Measurements from ENCODE around the gene SLC35G1. TPM values are rescaled to one million over a fixed set of nuclear protein-coding genes. Genes with fewer than 3 reads are reported as not detected.

Gene SLC35G1
- total and polyA plus RNA-seq, 2 experiments from 2014 or later: 5.3 to 6.2 TPM

GRCh38 chr10:93874309-93875031 lies 19.3 kb upstream of the SLC35G1 start:
- WGBS, 2 experiments (ENCODE audit: low coverage in 1 of 2, low lambda C conversion rate in 2 of 2, missing lambda C conversion rate in 2 of 2): 62 to 64% methylated on average over 3 of the region's 3 CpGs
- in situ Hi-C loops (cut with MboI): no loop called here

GRCh38 chr10:93875032-93875358 lies 18.8 kb upstream of the SLC35G1 start:
- Histone ChIP-seq H3K27me3 (replicated peaks; ENCODE audit: insufficient read depth) (no peaks in the 10 kb centered on the region), H3K27ac (no peak overlapping the region), H3K79me2 (ENCODE audit: insufficient read depth) (no peaks in the 10 kb centered on the region), H3K9ac (no peak overlapping the region), H3K9me2 (ENCODE audit: insufficient read depth) (no peaks in the 10 kb centered on the region), H3K4me2 (ENCODE audit: unreplicated experiment) (no peak overlapping the region), H3K4me3 (no peak overlapping the region), H3K9me3 (ENCODE audit: low read depth) (no peaks in the 10 kb centered on the region), H4K20me1 (ENCODE audit: insufficient read depth) (no peaks in the 10 kb centered on the region), H3K36me3 (ENCODE audit: low read depth) (no peaks in the 10 kb centered on the region), H3F3A (ENCODE audit: insufficient read depth) (peaks cover 15% of the 10 kb centered on the region; the same call in 1 of the 2 replicates), H3K4me1 (ENCODE audit: insufficient read depth) (peaks cover 30% of the 10 kb centered on the region), H2AFZ (no peak overlapping the region)
- peak; percentile 19 for DNase-seq
- WGBS, 2 experiments (ENCODE audit: low coverage in 1 of 2, low lambda C conversion rate in 2 of 2, missing lambda C conversion rate in 2 of 2): 76 to 82% methylated on average over 2 of the region's 2 CpGs
- in situ Hi-C loops (cut with MboI): no loop called here
- TF ChIP-seq EZH2phosphoT487 (IDR thresholded peaks at IDR 0.05; ENCODE audit: insufficient read depth, low read depth) (no peak), EZH2 (IDR thresholded peaks at IDR 0.05; ENCODE audit: insufficient read depth, poor library complexity, severe bottlenecking) (no peak)

More at GRCh38 chr10:93874309-93875031, 19.3 kb upstream of the SLC35G1 start:
- DNase-seq: peak; percentile 19
- H2AFZ ChIP-seq: no peak overlapping the region
- peaks cover 15% of the 10 kb centered on the region; the same call in 1 of the 2 replicates for H3F3A ChIP-seq (ENCODE audit: insufficient read depth)
- H3K9me3 ChIP-seq (ENCODE audit: low read depth): no peaks in the 10 kb centered on the region
- H3K4me2 ChIP-seq (ENCODE audit: unreplicated experiment): no peak overlapping the region
- H3K9ac ChIP-seq: no peak overlapping the region
- H3K27ac ChIP-seq: no peak overlapping the region
- TF ChIP-seq EZH2 (IDR thresholded peaks at IDR 0.05; ENCODE audit: insufficient read depth, poor library complexity, severe bottlenecking): no peak
- no peak for TF ChIP-seq EZH2phosphoT487 (IDR thresholded peaks at IDR 0.05; ENCODE audit: insufficient read depth, low read depth)
- H3K4me1 ChIP-seq (ENCODE audit: insufficient read depth): peaks cover 30% of the 10 kb centered on the region
- H4K20me1 ChIP-seq (ENCODE audit: insufficient read depth): no peaks in the 10 kb centered on the region
- no peak overlapping the region for H3K4me3 ChIP-seq
- H3K27me3 ChIP-seq (replicated peaks; ENCODE audit: insufficient read depth): no peaks in the 10 kb centered on the region
- no peaks in the 10 kb centered on the region for H3K79me2 ChIP-seq (ENCODE audit: insufficient read depth)
- H3K36me3 ChIP-seq (ENCODE audit: low read depth): no peaks in the 10 kb centered on the region
- H3K9me2 ChIP-seq (ENCODE audit: insufficient read depth): no peaks in the 10 kb centered on the region

GRCh38 chr10:93876381-93876780 lies 17.4 kb upstream of the SLC35G1 start:
- H3F3A ChIP-seq (ENCODE audit: insufficient read depth): peaks cover 15% of the 10 kb centered on the region; the same call in 1 of the 2 replicates
- no peak overlapping the region for H2AFZ ChIP-seq
- no peaks in the 10 kb centered on the region for H3K36me3 ChIP-seq (ENCODE audit: low read depth)
- H3K9me2 ChIP-seq (ENCODE audit: insufficient read depth): no peaks in the 10 kb centered on the region
- 0 out of 2 replicates have a peak overlapping the region, but pooled peaks have one; percentile 22 for H3K27ac ChIP-seq
- H3K27me3 ChIP-seq (replicated peaks; ENCODE audit: insufficient read depth): no peaks in the 10 kb centered on the region
- no peak overlapping the region for H3K9ac ChIP-seq
- no peaks in the 10 kb centered on the region for H4K20me1 ChIP-seq (ENCODE audit: insufficient read depth)
- no peaks in the 10 kb centered on the region for H3K79me2 ChIP-seq (ENCODE audit: insufficient read depth)
- no peak overlapping the region for H3K4me2 ChIP-seq (ENCODE audit: unreplicated experiment)
- TF ChIP-seq EZH2 (IDR thresholded peaks at IDR 0.05; ENCODE audit: insufficient read depth, poor library complexity, severe bottlenecking) (no peak), EZH2phosphoT487 (IDR thresholded peaks at IDR 0.05; ENCODE audit: insufficient read depth, low read depth) (no peak)
- peaks cover 30% of the 10 kb centered on the region for H3K4me1 ChIP-seq (ENCODE audit: insufficient read depth)
- no peaks in the 10 kb centered on the region for H3K9me3 ChIP-seq (ENCODE audit: low read depth)
- H3K4me3 ChIP-seq: no peak overlapping the region
- DNase-seq: peak; percentile 63
- in situ Hi-C loops (cut with MboI): no loop called here

GRCh38 chr10:93879273-93879672 lies 14.5 kb upstream of the SLC35G1 start:
- no peak overlapping the region for H3K4me2 ChIP-seq (ENCODE audit: unreplicated experiment)
- TF ChIP-seq EZH2phosphoT487 (IDR thresholded peaks at IDR 0.05; ENCODE audit: insufficient read depth, low read depth): no peak
- TF ChIP-seq EZH2 (IDR thresholded peaks at IDR 0.05; ENCODE audit: insufficient read depth, poor library complexity, severe bottlenecking): no peak
- in situ Hi-C loops (cut with MboI): no loop called here

More at GRCh38 chr10:93879273-93879672, 14.5 kb upstream of the SLC35G1 start:
- peaks cover 16% of the 10 kb centered on the region for H3K4me1 ChIP-seq (ENCODE audit: insufficient read depth)
- H3K36me3 ChIP-seq (ENCODE audit: low read depth): no peaks in the 10 kb centered on the region
- no peaks in the 10 kb centered on the region for H3K27me3 ChIP-seq (replicated peaks; ENCODE audit: insufficient read depth)
- no peak overlapping the region for H3K9ac ChIP-seq
- H4K20me1 ChIP-seq (ENCODE audit: insufficient read depth): no peaks in the 10 kb centered on the region
- no peak for DNase-seq
- H3K9me2 ChIP-seq (ENCODE audit: insufficient read depth): no peaks in the 10 kb centered on the region
- H3K79me2 ChIP-seq (ENCODE audit: insufficient read depth): no peaks in the 10 kb centered on the region
- no peak overlapping the region for H3K27ac ChIP-seq
- H3K4me3 ChIP-seq: no peak overlapping the region
- peaks cover 15% of the 10 kb centered on the region; the same call in 1 of the 2 replicates for H3F3A ChIP-seq (ENCODE audit: insufficient read depth)
- no peak overlapping the region for H2AFZ ChIP-seq
- no peaks in the 10 kb centered on the region for H3K9me3 ChIP-seq (ENCODE audit: low read depth)
